Effector memory CD4-positive, alpha-beta T cell (primary cell): ENCODE data around the gene OBSCN.
A peak's percentile ranks its signal among the peaks of the same experiment; 100 is the strongest.
"Not testable (repeated sequence)": the region's sequence is repeated elsewhere in the genome, so short reads cannot be mapped to it uniquely, and the experiment has no call there.

Experiments used
- DNase-seq, 3 donors: peaks; one replicate each; pipeline ENCODE4 v3.0.0-alpha.2; 2020
- H3K27ac ChIP-seq: 2 replicates; pipeline ENCODE4 v1.7.0; 2013; ENCODE audit warnings: mild to moderate bottlenecking, low read length, moderate library complexity; ENCODE audit not compliant: insufficient read depth, poor library complexity, severe bottlenecking
- H3K27me3 ChIP-seq: replicated peaks from 2 replicates; pipeline ENCODE4 v1.7.0; 2013; ENCODE audit warnings: mild to moderate bottlenecking, low read length; ENCODE audit not compliant: insufficient read depth, control insufficient read depth, poor library complexity, severe bottlenecking
- H3K36me3 ChIP-seq: 2 replicates; pipeline ENCODE4 v1.7.0; 2013; ENCODE audit warnings: mild to moderate bottlenecking, low read length, moderate library complexity; ENCODE audit not compliant: control insufficient read depth, insufficient read depth
- H3K4me1 ChIP-seq: 2 replicates; pipeline ENCODE4 v1.7.0; 2013; ENCODE audit warnings: low read length, mild to moderate bottlenecking; ENCODE audit not compliant: control insufficient read depth, insufficient read depth, poor library complexity, severe bottlenecking
- H3K4me3 ChIP-seq: 2 replicates; pipeline ENCODE4 v1.7.0; 2013; ENCODE audit warnings: low read length, low read depth, mild to moderate bottlenecking; ENCODE audit not compliant: insufficient read depth, poor library complexity, severe bottlenecking
- H3K9me3 ChIP-seq: 2 replicates; pipeline ENCODE4 v1.7.0; 2013; ENCODE audit warnings: mild to moderate bottlenecking, low read length, moderate library complexity; ENCODE audit not compliant: control insufficient read depth

Gene OBSCN

GRCh38 chr1:228172591-228173527 lies 35.0 kb upstream of the OBSCN start:
- Histone ChIP-seq H3K4me1 (no peaks in the 10 kb centered on the region), H3K4me3 (no peak overlapping the region), H3K9me3 (no peaks in the 10 kb centered on the region), H3K36me3 (peaks cover 18% of the 10 kb centered on the region), H3K27me3 (no peaks in the 10 kb centered on the region), H3K27ac (no peak overlapping the region)
- no peak for DNase-seq

- H3K4me3 ChIP-seq, H3K9me3 ChIP-seq, H3K27ac ChIP-seq, H3K4me1 ChIP-seq, H3K27me3 ChIP-seq: not testable (repeated sequence)
- DNase-seq, result peak; percentile 6 to 48 (median 45)
- peaks cover 18% of the 10 kb centered on the region for H3K36me3 ChIP-seq
Measured at GRCh38 chr1:228173528-228174481, 34.0 kb upstream of the OBSCN start.

- H3K4me3 ChIP-seq, result no peak overlapping the region
- DNase-seq, result peak; percentile 9 to 58 (median 54)
Measured at GRCh38 chr1:228174482-228175315, 33.1 kb upstream of the OBSCN start.

GRCh38 chr1:228175316-228176023 lies 32.4 kb upstream of the OBSCN start:
- Histone ChIP-seq H3K4me1 (no peaks in the 10 kb centered on the region), H3K27ac (no peak overlapping the region), H3K9me3 (no peaks in the 10 kb centered on the region), H3K27me3 (no peaks in the 10 kb centered on the region), H3K4me3 (no peak overlapping the region), H3K36me3 (peaks cover 15% of the 10 kb centered on the region)
- DNase-seq, result no peak

More at GRCh38 chr1:228174482-228175315, 33.1 kb upstream of the OBSCN start:
- no peaks in the 10 kb centered on the region for H3K9me3 ChIP-seq
- H3K4me1 ChIP-seq, result no peaks in the 10 kb centered on the region
- H3K36me3 ChIP-seq, result peaks cover 15% of the 10 kb centered on the region
- H3K27ac ChIP-seq, result no peak overlapping the region
- H3K27me3 ChIP-seq, result no peaks in the 10 kb centered on the region

- Histone ChIP-seq H3K4me1 (no peaks in the 10 kb centered on the region), H3K4me3 (no peak overlapping the region), H3K27me3 (no peaks in the 10 kb centered on the region), H3K9me3 (no peaks in the 10 kb centered on the region), H3K36me3 (peaks cover 15% of the 10 kb centered on the region), H3K27ac (no peak overlapping the region)
- no peak for DNase-seq
Measured at GRCh38 chr1:228176024-228176395, 31.8 kb upstream of the OBSCN start.

- H3K4me1 ChIP-seq, result no peaks in the 10 kb centered on the region
- no peak overlapping the region for H3K4me3 ChIP-seq
- no peak for DNase-seq
- no peaks in the 10 kb centered on the region for H3K27me3 ChIP-seq
- no peaks in the 10 kb centered on the region for H3K9me3 ChIP-seq
- peaks cover 15% of the 10 kb centered on the region for H3K36me3 ChIP-seq
- no peak overlapping the region for H3K27ac ChIP-seq
Measured at GRCh38 chr1:228176461-228177182, 31.2 kb upstream of the OBSCN start.

- no peak for DNase-seq
- Histone ChIP-seq H3K27me3 (no peaks in the 10 kb centered on the region), H3K9me3 (no peaks in the 10 kb centered on the region), H3K4me1 (no peaks in the 10 kb centered on the region), H3K4me3 (no peak overlapping the region), H3K27ac (no peak overlapping the region), H3K36me3 (peaks cover 15% of the 10 kb centered on the region)
Measured at GRCh38 chr1:228177183-228177475, 30.7 kb upstream of the OBSCN start.

GRCh38 chr1:228177721-228178710 lies 29.8 kb upstream of the OBSCN start:
- peaks cover 15% of the 10 kb centered on the region for H3K36me3 ChIP-seq
- H3K9me3 ChIP-seq, result no peaks in the 10 kb centered on the region
- H3K4me3 ChIP-seq, result no peak overlapping the region
- H3K27me3 ChIP-seq, result no peaks in the 10 kb centered on the region
- no peaks in the 10 kb centered on the region for H3K4me1 ChIP-seq
- DNase-seq, result no peak
- no peak overlapping the region for H3K27ac ChIP-seq
